Measurements from ENCODE around the gene TIMM13. TPM values are rescaled to one million over a fixed set of nuclear protein-coding genes. Genes with fewer than 3 reads are reported as not detected.
"Not testable (repeated sequence)": the region's sequence is repeated elsewhere in the genome, so short reads cannot be mapped to it uniquely, and the experiment has no call there.

The TIMM13 gene
- total RNA-seq, 1 experiment from 2014 or later = 129 TPM

DNA sequence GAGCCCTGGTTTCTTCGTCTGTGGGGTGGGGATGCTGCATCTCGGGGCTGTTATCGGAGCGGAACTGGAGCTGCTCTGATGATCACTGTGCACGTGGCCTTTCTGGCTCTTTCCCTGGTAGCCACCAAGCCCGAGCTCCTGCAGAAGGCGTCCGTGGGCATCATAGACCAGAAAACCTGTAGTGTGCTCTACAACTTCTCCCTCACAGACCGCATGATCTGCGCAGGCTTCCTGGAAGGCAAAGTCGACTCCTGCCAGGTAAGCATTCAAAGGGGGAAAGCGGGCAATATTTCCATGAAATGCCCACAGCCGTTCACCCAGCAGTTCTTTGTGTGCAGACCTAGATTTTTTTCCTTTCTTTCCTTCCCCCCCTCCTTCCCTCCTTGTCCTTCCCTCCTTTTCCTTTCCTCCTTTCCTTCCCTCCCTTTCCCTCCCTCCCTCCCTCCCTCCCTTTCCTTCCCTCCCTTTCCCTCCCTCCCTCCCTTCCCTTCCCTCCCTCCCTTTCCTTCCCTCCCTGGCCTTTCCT is 9.4 kb downstream of the TIMM13 start:
- CTCF ChIA-PET = no interaction called here

DNA sequence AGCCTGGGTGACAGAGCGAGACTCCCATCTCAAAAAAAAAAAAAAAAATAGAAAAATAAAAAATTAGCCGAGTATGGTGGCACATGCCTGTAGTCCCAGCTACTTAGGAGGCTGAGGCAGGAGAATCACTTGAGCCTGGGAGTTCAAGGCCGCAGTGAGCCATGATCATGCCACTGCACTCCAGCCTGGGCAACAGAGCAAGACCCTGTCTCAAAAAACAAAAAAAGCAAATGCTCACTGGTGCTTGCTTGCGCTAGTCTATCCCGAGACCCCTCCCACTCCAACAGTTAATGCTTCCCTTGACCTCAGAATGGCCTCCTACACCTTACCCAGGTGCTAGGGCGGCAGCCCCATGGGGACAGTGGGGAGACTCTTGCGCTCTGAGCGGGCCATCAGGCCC is 9.9 kb downstream of the TIMM13 start:
- H3K27me3 ChIP-seq (ENCODE audit: low read length); H3F3A ChIP-seq (ENCODE audit: low read length, unreplicated experiment); H3K4me3 ChIP-seq (ENCODE audit: low read length); H3K27ac ChIP-seq (ENCODE audit: low read length); H3K4me2 ChIP-seq (ENCODE audit: low read length); ATAC-seq; DNase-seq; H3K9ac ChIP-seq (ENCODE audit: low read length); intact Hi-C loops (cut with micrococcal nuclease); H2AFZ ChIP-seq (ENCODE audit: low read length); H3K79me2 ChIP-seq (ENCODE audit: low read length); BruUV-seq (replicated peaks); H3K9me3 ChIP-seq (ENCODE audit: low read length); H4K20me1 ChIP-seq (ENCODE audit: low read length); CTCF ChIA-PET; H3K9me2 ChIP-seq (replicated peaks; ENCODE audit: low read length); POLR2A ChIA-PET (ENCODE audit: unreplicated experiment); H3K4me1 ChIP-seq (ENCODE audit: insufficient read depth, low read length); H3K36me3 ChIP-seq (ENCODE audit: low read depth, low read length): not testable (repeated sequence)

More for the DNA sequence above, 9.4 kb downstream of the TIMM13 start:
- H3K36me3 ChIP-seq (ENCODE audit: low read depth, low read length) = no peaks in the 10 kb centered on the region
- H3K9me3 ChIP-seq (ENCODE audit: low read length) = no peaks in the 10 kb centered on the region
- no peak for DNase-seq
- H4K20me1 ChIP-seq (ENCODE audit: low read length) = no peaks in the 10 kb centered on the region
- H3K9me2 ChIP-seq (replicated peaks; ENCODE audit: low read length) = no peaks in the 10 kb centered on the region
- no TSS peak for BruUV-seq (replicated peaks)
- intact Hi-C loops (cut with micrococcal nuclease) = no loop called here
- no peaks in the 10 kb centered on the region for H3K79me2 ChIP-seq (ENCODE audit: low read length)
- POLR2A ChIA-PET (ENCODE audit: unreplicated experiment) = no interaction called here
- H3K4me3 ChIP-seq (ENCODE audit: low read length) = no peak overlapping the region
- no peak overlapping the region for H3K9ac ChIP-seq (ENCODE audit: low read length)
- H3K4me2 ChIP-seq (ENCODE audit: low read length) = no peak overlapping the region
- no peak for TF ChIP-seq EZH2phosphoT487 (IDR thresholded peaks at IDR 0.05; ENCODE audit: borderline replicate concordance, low read length)
- TF ChIP-seq CTCF (conservative IDR thresholded peaks at IDR 0.05; ENCODE audit: low read depth, low read length) = no peak
- TF ChIP-seq EZH2 (IDR thresholded peaks at IDR 0.05; ENCODE audit: low read length, unreplicated experiment) = no peak
- no peaks in the 10 kb centered on the region for H3K27me3 ChIP-seq (ENCODE audit: low read length)
- H3K4me1 ChIP-seq (ENCODE audit: insufficient read depth, low read length) = no peaks in the 10 kb centered on the region
- no peak overlapping the region for H3K27ac ChIP-seq (ENCODE audit: low read length)
- no peak overlapping the region for H2AFZ ChIP-seq (ENCODE audit: low read length)
- ATAC-seq = no peak
- no peaks in the 10 kb centered on the region for H3F3A ChIP-seq (ENCODE audit: low read length, unreplicated experiment)

DNA sequence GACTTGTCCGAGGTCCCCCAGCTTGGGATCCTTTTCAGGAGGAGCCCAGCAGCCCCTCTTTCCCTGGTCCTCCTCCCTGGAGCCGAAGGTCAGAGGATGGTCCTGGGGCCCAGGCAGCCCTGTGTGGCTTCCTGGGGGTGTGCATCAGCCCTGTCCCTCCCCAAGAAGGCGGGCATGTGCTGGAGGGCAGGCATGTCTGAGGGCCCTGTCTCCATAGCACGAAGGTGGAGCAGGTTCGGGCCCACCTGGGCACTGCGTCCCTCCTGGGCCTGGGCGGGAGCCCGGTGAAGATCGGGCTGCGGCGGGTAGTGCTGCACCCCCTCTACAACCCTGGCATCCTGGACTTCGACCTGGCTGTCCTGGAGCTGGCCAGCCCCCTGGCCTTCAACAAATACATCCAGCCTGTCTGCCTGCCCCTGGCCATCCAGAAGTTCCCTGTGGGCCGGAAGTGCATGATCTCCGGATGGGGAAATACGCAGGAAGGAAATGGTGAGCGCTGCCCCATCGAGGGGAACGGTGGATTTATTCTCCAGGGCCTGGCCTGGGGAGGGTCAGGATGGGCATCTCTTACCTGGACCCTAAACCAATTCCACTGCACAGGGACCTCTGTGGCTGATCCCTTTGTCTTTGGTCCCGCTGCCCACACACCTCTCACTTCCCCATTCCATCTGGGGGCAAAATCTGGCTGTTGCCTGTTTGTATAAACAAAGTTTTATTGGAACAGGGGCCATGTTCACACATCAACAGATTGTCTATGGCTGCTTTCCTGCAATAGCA is 10.9 kb downstream of the TIMM13 start:
- Histone ChIP-seq H2AFZ (ENCODE audit: low read length) (no peak overlapping the region), H3K9me2 (replicated peaks; ENCODE audit: low read length) (no peaks in the 10 kb centered on the region), H3K4me3 (ENCODE audit: low read length) (no peak overlapping the region), H3K4me2 (ENCODE audit: low read length) (no peak overlapping the region), H4K20me1 (ENCODE audit: low read length) (no peaks in the 10 kb centered on the region), H3F3A (ENCODE audit: low read length, unreplicated experiment) (no peaks in the 10 kb centered on the region), H3K4me1 (ENCODE audit: insufficient read depth, low read length) (no peaks in the 10 kb centered on the region), H3K79me2 (ENCODE audit: low read length) (no peaks in the 10 kb centered on the region), H3K36me3 (ENCODE audit: low read depth, low read length) (no peaks in the 10 kb centered on the region), H3K9ac (ENCODE audit: low read length) (no peak overlapping the region), H3K27me3 (ENCODE audit: low read length) (no peaks in the 10 kb centered on the region), H3K9me3 (ENCODE audit: low read length) (no peaks in the 10 kb centered on the region), H3K27ac (ENCODE audit: low read length) (no peak overlapping the region)
- intact Hi-C loops (cut with micrococcal nuclease) = no loop called here
- BruUV-seq (replicated peaks) = no TSS peak
- ChIA-PET CTCF (no interaction called here), POLR2A (ENCODE audit: unreplicated experiment) (no interaction called here)
- TF ChIP-seq CTCF (conservative IDR thresholded peaks at IDR 0.05; ENCODE audit: low read depth, low read length) (no peak), EZH2phosphoT487 (IDR thresholded peaks at IDR 0.05; ENCODE audit: borderline replicate concordance, low read length) (no peak), EZH2 (IDR thresholded peaks at IDR 0.05; ENCODE audit: low read length, unreplicated experiment) (no peak)
- DNase-seq = no peak
- ATAC-seq = no peak

Measured in PC-3 (cell line).